Measurements from ENCODE around the gene DEPDC7.
"Not testable (repeated sequence)": the region's sequence is repeated elsewhere in the genome, so short reads cannot be mapped to it uniquely, and the experiment has no call there.

The DEPDC7 gene

GRCh38 chr11:33035011-33035410, 19.3 kb downstream of the DEPDC7 start:
- H3K9ac ChIP-seq (ENCODE audit: low read depth, low read length) = no peak overlapping the region
- H3K36me3 ChIP-seq (ENCODE audit: insufficient read depth, low read length) = no peaks in the 10 kb centered on the region
- no peaks in the 10 kb centered on the region for H3K9me3 ChIP-seq (ENCODE audit: control insufficient read depth, insufficient read depth, low read length)
- H3K4me1 ChIP-seq (ENCODE audit: insufficient read depth, low read length) = no peaks in the 10 kb centered on the region

DNA sequence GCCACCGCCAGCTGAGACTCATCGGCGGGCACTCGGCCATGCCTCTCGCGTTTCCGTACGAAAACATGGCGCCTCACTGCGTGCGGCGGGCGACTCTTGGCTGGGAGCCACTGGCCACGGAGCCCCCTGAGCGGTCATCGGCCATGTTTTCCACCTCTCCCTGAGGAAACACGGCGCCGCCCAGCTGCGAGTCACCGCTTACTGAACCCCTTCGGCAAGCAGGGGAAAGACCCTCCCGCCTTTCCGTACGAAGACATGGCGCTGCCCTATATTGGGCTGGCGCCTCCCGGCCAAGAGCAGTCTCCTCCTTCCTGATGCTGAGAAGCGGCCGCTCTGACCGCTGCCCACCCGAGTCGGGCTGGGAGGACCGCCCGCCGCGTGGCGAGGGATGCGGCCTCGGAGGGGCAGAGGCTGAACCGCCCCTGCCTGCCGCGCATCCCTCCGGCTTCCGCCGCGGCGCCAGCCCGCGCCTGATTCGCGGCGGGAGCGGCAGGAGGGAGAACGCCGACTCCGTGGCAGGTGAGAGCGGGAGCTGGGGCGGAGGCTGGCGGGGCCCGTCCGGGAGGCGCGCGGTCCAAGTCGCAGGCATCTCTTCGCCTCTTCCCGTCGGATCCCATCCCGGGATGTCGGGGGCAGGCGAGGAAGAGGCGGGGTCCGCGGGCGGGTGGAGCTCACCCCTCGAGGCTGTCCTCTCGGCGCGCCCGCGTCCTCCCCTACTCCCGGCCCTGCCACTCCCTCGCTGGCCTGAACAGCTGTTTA, 23.8 kb downstream of the DEPDC7 start, which contains the start of gene TCP11L1:
Gene TCP11L1, plus strand, starts transcription at position 299 of the 759 bp plus-strand sequence. CDS start 4,202 bp downstream, outside the sequence.
- H3K4me1 ChIP-seq (ENCODE audit: insufficient read depth, low read length) = no peaks in the 10 kb centered on the region; the same call in 1 of the 2 replicates
- no peaks in the 10 kb centered on the region; the same call in 1 of the 2 replicates for H3K36me3 ChIP-seq (ENCODE audit: insufficient read depth, low read length)
- H3K9me3 ChIP-seq (ENCODE audit: control insufficient read depth, insufficient read depth, low read length) = no peaks in the 10 kb centered on the region; the same call in 1 of the 2 replicates
- peak within 1 kb of the TSS; percentile 82 for H3K9ac ChIP-seq (ENCODE audit: low read depth, low read length)

DNA sequence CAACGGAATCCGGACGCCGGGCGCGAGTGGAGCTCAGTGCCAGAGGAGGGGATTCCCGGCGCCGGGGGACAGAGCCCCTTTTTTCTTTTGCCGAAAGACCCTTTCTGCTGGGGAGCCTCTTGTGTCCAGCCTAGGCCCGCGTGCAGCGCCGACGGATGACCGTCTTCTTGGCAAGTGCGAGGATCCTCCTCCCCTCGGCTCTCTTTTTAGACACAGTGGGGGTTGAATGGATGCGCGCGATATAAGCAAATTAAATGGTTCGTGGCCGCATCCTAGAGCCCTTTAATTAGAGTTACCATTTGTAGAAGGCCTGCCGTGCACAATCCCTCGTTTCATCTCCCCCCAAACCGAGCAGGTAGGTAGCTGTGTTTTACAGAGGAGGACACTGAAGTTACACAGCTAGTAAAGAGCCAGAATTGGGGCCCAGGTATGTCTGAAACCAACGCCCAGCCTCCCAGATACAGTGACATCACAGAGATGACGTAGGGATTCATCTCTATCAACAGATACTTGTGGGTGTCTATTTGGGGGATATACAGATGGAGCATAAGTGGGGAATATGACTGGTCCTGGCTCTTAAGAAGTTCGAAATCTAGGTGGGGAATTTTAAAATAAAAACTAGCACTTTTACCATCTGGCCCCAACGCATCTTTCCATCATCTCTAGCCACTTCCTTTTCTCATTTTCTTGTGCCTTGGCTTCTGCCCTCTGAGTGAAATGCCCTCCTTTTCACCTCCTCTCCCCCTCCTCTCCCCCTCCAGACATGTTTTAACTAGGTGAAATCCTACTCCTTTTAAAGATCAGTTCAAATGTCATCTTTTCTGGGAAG, 24.6 kb downstream of the DEPDC7 start:
- Histone ChIP-seq H3K9ac (ENCODE audit: low read depth, low read length) (peak overlapping the region; percentile 82), H3K4me1 (ENCODE audit: insufficient read depth, low read length) (no peaks in the 10 kb centered on the region; the same call in 1 of the 2 replicates), H3K9me3 (ENCODE audit: control insufficient read depth, insufficient read depth, low read length) (peaks cover 1% of the 10 kb centered on the region; the same call in 1 of the 2 replicates), H3K36me3 (ENCODE audit: insufficient read depth, low read length) (no peaks in the 10 kb centered on the region; the same call in none of the 2 replicates)

GRCh38 chr11:33040862-33041453, 25.3 kb downstream of the DEPDC7 start:
- H3K9ac ChIP-seq (ENCODE audit: low read depth, low read length) = no peak overlapping the region
- H3K36me3 ChIP-seq (ENCODE audit: insufficient read depth, low read length) = peaks cover 4% of the 10 kb centered on the region
- H3K9me3 ChIP-seq (ENCODE audit: control insufficient read depth, insufficient read depth, low read length) = peaks cover 5% of the 10 kb centered on the region
- no peaks in the 10 kb centered on the region; the same call in 1 of the 2 replicates for H3K4me1 ChIP-seq (ENCODE audit: insufficient read depth, low read length)

DNA sequence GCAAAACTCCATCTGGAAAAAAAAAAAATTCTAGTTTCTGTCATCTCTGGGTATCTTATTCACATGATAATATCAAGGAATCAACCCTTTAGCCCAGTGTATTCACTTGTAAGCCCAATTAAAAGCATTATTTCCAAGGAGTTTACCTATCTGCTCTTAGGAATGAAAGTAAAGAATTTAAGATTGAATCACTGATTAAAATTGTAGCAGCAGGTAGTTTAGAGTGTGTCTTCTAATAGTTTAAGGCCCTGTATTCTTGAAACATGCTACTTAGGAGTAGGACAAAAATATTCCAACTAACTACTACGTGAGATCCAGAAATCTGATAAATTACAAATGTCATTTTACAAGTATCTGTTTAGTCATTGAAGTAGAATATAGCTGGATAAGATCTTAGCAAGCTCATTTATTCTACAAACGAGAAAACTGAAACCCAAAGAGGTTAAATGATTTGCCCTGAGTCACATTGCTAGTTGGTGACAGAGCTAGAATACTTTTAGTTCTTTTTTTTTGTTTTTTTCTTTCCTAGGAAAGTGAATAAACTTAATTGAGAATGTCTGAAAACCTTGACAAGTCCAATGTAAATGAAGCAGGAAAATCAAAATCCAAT, 27.6 kb downstream of the DEPDC7 start:
- no peaks in the 10 kb centered on the region; the same call in 1 of the 2 replicates for H3K4me1 ChIP-seq (ENCODE audit: insufficient read depth, low read length)
- H3K9ac ChIP-seq (ENCODE audit: low read depth, low read length) = no peak overlapping the region
- H3K36me3 ChIP-seq (ENCODE audit: insufficient read depth, low read length) = peaks cover 10% of the 10 kb centered on the region
- peaks cover 5% of the 10 kb centered on the region for H3K9me3 ChIP-seq (ENCODE audit: control insufficient read depth, insufficient read depth, low read length)

DNA sequence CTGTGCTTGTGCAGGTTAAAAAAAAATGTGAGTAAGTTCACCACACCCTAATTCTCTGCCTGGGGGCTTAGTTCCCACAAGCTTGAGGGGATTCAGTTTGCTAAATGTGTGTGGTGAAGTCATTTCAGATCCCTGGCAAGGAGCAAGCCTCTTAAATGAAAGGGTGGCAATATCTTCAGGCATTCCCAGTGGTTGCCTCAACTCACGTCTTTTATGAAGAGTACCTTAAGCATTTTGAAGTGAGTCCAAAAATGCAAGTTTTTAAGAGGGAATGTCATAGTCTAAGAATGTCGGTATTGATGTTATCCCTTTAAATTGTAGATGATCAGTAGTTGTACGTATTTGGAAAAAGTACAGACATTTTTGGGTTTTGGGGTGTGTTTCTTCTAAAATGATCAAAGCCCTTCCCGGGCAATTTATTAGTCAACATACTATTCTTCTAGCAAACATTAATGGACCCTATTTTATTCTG, 28.6 kb downstream of the DEPDC7 start:
- no peak overlapping the region for H3K9ac ChIP-seq (ENCODE audit: low read depth, low read length)
- peaks cover 5% of the 10 kb centered on the region for H3K9me3 ChIP-seq (ENCODE audit: control insufficient read depth, insufficient read depth, low read length)
- peaks cover under 1% of the 10 kb centered on the region; the same call in 1 of the 2 replicates for H3K4me1 ChIP-seq (ENCODE audit: insufficient read depth, low read length)
- peaks cover 10% of the 10 kb centered on the region for H3K36me3 ChIP-seq (ENCODE audit: insufficient read depth, low read length)

GRCh38 chr11:33045551-33046255, 30.0 kb downstream of the DEPDC7 start:
- Histone ChIP-seq H3K9me3 (ENCODE audit: control insufficient read depth, insufficient read depth, low read length) (peaks cover 5% of the 10 kb centered on the region), H3K36me3 (ENCODE audit: insufficient read depth, low read length) (peaks cover 10% of the 10 kb centered on the region), H3K9ac (ENCODE audit: low read depth, low read length) (no peak overlapping the region), H3K4me1 (ENCODE audit: insufficient read depth, low read length) (peaks cover 5% of the 10 kb centered on the region; the same call in 1 of the 2 replicates)

DNA sequence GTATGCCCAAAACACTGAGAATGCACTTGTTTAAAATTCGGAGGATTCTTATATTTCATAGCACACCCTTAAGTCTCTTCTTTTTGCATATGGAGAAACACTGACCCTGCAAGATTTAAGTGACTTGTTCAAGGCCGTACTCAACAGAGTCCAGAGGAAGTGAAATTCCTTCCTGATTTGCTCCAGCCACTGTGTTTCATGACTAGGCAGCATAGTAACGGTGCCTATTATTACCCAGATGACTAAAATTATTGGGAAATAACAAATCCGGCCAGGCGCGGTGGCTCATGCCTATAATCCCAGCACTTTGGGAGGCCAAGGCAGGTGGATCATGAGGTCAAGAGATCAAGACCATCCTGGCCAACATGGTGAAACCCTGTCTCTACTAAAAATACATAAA, 33.0 kb downstream of the DEPDC7 start:
- H3K4me1 ChIP-seq (ENCODE audit: insufficient read depth, low read length); H3K9me3 ChIP-seq (ENCODE audit: control insufficient read depth, insufficient read depth, low read length); H3K36me3 ChIP-seq (ENCODE audit: insufficient read depth, low read length); H3K9ac ChIP-seq (ENCODE audit: low read depth, low read length): not testable (repeated sequence)

DNA sequence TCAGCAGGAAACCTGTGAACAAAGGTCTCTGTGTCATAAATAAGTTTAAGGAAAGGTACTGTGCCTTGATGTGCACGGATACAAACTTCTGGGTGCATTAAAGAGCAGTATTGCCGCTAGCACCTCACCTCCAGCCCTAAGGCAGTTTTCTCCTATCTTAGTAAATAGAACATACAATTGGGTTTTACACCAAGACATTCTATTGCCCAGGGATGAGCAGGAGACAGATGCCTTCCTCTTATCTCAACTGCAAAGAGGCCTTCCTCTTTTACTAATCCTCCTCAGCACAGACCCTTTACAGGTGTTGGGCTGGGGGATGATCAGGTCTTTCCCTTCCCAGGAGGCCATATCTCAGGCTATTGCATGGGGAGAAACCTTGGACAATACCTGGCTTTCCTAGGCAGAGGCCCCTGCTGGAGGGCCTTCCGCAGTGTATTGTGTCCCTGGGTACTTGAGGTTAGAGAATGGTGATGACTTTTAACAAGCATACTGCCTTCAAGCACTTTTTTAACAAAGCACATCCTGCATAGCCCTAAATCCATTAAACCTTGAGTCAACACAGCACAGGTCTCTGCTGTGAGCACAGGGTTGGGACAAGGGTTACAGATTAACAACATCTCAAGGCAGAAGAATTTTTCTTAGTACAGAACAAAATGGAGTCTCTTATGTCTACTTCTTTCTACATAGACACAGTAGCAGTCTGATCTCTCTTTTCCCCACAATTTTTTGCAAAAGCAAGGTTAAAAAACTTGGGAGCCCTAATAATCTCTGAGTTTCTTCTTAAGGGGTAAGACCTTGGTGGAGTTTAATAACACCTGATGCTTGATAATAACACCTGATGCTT, 34.1 kb downstream of the DEPDC7 start:
- not testable (repeated sequence) for H3K9ac ChIP-seq (ENCODE audit: low read depth, low read length); H3K4me1 ChIP-seq (ENCODE audit: insufficient read depth, low read length); H3K9me3 ChIP-seq (ENCODE audit: control insufficient read depth, insufficient read depth, low read length); H3K36me3 ChIP-seq (ENCODE audit: insufficient read depth, low read length)

- Histone ChIP-seq H3K9ac (ENCODE audit: low read depth, low read length) (no peak overlapping the region), H3K9me3 (ENCODE audit: control insufficient read depth, insufficient read depth, low read length) (no peaks in the 10 kb centered on the region), H3K36me3 (ENCODE audit: insufficient read depth, low read length) (no peaks in the 10 kb centered on the region), H3K4me1 (ENCODE audit: insufficient read depth, low read length) (peaks cover 5% of the 10 kb centered on the region; the same call in 1 of the 2 replicates)
Observed at GRCh38 chr11:33052231-33052630, 36.6 kb downstream of the DEPDC7 start.

GRCh38 chr11:33055375-33055774, 39.7 kb downstream of the DEPDC7 start:
- Histone ChIP-seq H3K36me3 (ENCODE audit: insufficient read depth, low read length) (no peaks in the 10 kb centered on the region), H3K9ac (ENCODE audit: low read depth, low read length) (no peak overlapping the region), H3K4me1 (ENCODE audit: insufficient read depth, low read length) (peaks cover under 1% of the 10 kb centered on the region; the same call in 1 of the 2 replicates), H3K9me3 (ENCODE audit: control insufficient read depth, insufficient read depth, low read length) (no peaks in the 10 kb centered on the region)

DNA sequence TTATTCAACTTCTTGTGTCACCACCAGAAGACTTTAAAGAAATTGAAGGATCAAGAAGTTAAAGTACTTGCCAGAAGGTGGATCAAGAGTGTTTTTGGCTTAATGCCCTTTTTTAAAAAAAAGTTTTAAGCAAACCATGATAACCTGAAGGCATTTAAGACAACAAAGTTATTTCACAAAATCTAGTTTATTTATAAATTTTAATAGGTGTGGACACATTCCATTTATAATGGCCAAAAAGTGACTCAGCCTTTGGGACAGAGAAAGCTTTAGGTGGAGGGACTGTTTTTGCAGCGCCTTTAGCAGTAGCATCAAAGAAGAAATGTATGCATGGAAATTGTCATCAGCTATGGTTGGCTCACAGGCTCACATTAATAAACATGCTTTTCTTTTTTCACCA, 41.6 kb downstream of the DEPDC7 start:
- Histone ChIP-seq H3K9ac (ENCODE audit: low read depth, low read length) (no peak overlapping the region), H3K9me3 (ENCODE audit: control insufficient read depth, insufficient read depth, low read length) (no peaks in the 10 kb centered on the region), H3K36me3 (ENCODE audit: insufficient read depth, low read length) (no peaks in the 10 kb centered on the region), H3K4me1 (ENCODE audit: insufficient read depth, low read length) (peaks cover 10% of the 10 kb centered on the region; the same call in 1 of the 2 replicates)

All from ES-I3 (cell line).